Thyroid gland (tissue), 4 donors: ENCODE data around the gene TRPV3.

ENCODE experiments used
- POLR2A ChIP-seq, 2 donors: fragments of 450-650 bp; IDR thresholded peaks; one replicate each; pipeline ENCODE4 v1.6.1; 2017; ENCODE audit warnings: antibody characterized with exemption in 2 of 2, mild to moderate bottlenecking in 2 of 2, moderate library complexity in 1 of 2
- TF ChIP-seq, protein P1 (sequence below), 6 experiments: fragments of 200-600 bp in 3 of 6; fragments of 450-650 bp in 3 of 6; sonication (generic) in 3 of 6; IDR thresholded peaks; one replicate each; pipeline ENCODE4 v1.5.1; 2016 to 2019; ENCODE audit warnings: antibody characterized with exemption in 6 of 6, mild to moderate bottlenecking in 2 of 6, inconsistent platforms in 1 of 6, moderate library complexity in 1 of 6

GRCh38 chr17:3546521-3546920 is 11.1 kb downstream of the TRPV3 start:
- TF ChIP-seq, protein P1, sequence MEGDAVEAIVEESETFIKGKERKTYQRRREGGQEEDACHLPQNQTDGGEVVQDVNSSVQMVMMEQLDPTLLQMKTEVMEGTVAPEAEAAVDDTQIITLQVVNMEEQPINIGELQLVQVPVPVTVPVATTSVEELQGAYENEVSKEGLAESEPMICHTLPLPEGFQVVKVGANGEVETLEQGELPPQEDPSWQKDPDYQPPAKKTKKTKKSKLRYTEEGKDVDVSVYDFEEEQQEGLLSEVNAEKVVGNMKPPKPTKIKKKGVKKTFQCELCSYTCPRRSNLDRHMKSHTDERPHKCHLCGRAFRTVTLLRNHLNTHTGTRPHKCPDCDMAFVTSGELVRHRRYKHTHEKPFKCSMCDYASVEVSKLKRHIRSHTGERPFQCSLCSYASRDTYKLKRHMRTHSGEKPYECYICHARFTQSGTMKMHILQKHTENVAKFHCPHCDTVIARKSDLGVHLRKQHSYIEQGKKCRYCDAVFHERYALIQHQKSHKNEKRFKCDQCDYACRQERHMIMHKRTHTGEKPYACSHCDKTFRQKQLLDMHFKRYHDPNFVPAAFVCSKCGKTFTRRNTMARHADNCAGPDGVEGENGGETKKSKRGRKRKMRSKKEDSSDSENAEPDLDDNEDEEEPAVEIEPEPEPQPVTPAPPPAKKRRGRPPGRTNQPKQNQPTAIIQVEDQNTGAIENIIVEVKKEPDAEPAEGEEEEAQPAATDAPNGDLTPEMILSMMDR (IDR thresholded peaks at IDR 0.05): no peak
- no peak for TF ChIP-seq POLR2A (IDR thresholded peaks at IDR 0.05)
